ENCODE data around the gene PRKCA. TPM values are rescaled to one million over a fixed set of nuclear protein-coding genes. Genes with fewer than 3 reads are reported as not detected.
"Not testable (repeated sequence)": the region's sequence is repeated elsewhere in the genome, so short reads cannot be mapped to it uniquely, and the experiment has no call there.

Gene PRKCA
- polyA plus RNA-seq, 4 donors: 19.9 to 27.8 (median 24.5) TPM

- DNase-seq (ENCODE audit: low read depth in 4 of 4, low spot score in 2 of 4): no peak
These were observed 280.1 kb downstream of the PRKCA start for GRCh38 chr17:66582373-66583111.

- no peak for DNase-seq (ENCODE audit: low read depth in 4 of 4, low spot score in 2 of 4)
These were observed 280.8 kb downstream of the PRKCA start for GRCh38 chr17:66583112-66583748.

- DNase-seq (ENCODE audit: low read depth in 4 of 4, low spot score in 2 of 4): no peak
These were observed 282.5 kb downstream of the PRKCA start for GRCh38 chr17:66584927-66585326.

- DNase-seq (ENCODE audit: low read depth in 4 of 4, low spot score in 2 of 4): no peak
These were observed 283.1 kb downstream of the PRKCA start for GRCh38 chr17:66585472-66585871.

- DNase-seq (ENCODE audit: low read depth in 4 of 4, low spot score in 2 of 4): no peak
These were observed 287.5 kb downstream of the PRKCA start for GRCh38 chr17:66589892-66590291.

GRCh38 chr17:66593116-66593515 is 290.7 kb downstream of the PRKCA start:
- no peak for DNase-seq (ENCODE audit: low read depth in 4 of 4, low spot score in 2 of 4)

GRCh38 chr17:66595893-66596292 is 293.5 kb downstream of the PRKCA start:
- DNase-seq (ENCODE audit: low read depth in 4 of 4, low spot score in 2 of 4): no peak

GRCh38 chr17:66602659-66603384 is 300.4 kb downstream of the PRKCA start:
- no peak for DNase-seq (ENCODE audit: low read depth in 4 of 4, low spot score in 2 of 4)

GRCh38 chr17:66604376-66604775 is 302.0 kb downstream of the PRKCA start:
- DNase-seq (ENCODE audit: low read depth in 4 of 4, low spot score in 2 of 4): no peak

GRCh38 chr17:66605541-66605940 is 303.1 kb downstream of the PRKCA start:
- no peak for DNase-seq (ENCODE audit: low read depth in 4 of 4, low spot score in 2 of 4)

GRCh38 chr17:66610361-66611133 is 308.1 kb downstream of the PRKCA start:
- DNase-seq (ENCODE audit: low read depth in 4 of 4, low spot score in 2 of 4): no peak

GRCh38 chr17:66611397-66611796 is 309.0 kb downstream of the PRKCA start:
- DNase-seq (ENCODE audit: low read depth in 4 of 4, low spot score in 2 of 4): no peak

GRCh38 chr17:66612993-66613392 is 310.6 kb downstream of the PRKCA start:
- DNase-seq (ENCODE audit: low read depth in 4 of 4, low spot score in 2 of 4): no peak

- DNase-seq (ENCODE audit: low read depth in 4 of 4, low spot score in 2 of 4): no peak
These were observed 312.1 kb downstream of the PRKCA start for GRCh38 chr17:66614469-66614868.

GRCh38 chr17:66619206-66619605 is 316.8 kb downstream of the PRKCA start:
- DNase-seq (ENCODE audit: low read depth in 4 of 4, low spot score in 2 of 4): no peak

GRCh38 chr17:66620528-66620927 is 318.1 kb downstream of the PRKCA start:
- DNase-seq (ENCODE audit: low read depth in 4 of 4, low spot score in 2 of 4): no peak

- DNase-seq (ENCODE audit: low read depth in 4 of 4, low spot score in 2 of 4): not testable (repeated sequence)
These were observed 322.2 kb downstream of the PRKCA start for GRCh38 chr17:66624630-66625029.

GRCh38 chr17:66625311-66625767 is 322.9 kb downstream of the PRKCA start:
- DNase-seq (ENCODE audit: low read depth in 4 of 4, low spot score in 2 of 4): peak in 3 of 4 donors; percentile 13 to 28 (median 24)

GRCh38 chr17:66627985-66628384 is 325.6 kb downstream of the PRKCA start:
- DNase-seq (ENCODE audit: low read depth in 4 of 4, low spot score in 2 of 4): no peak

- DNase-seq (ENCODE audit: low read depth in 4 of 4, low spot score in 2 of 4): no peak
These were observed 327.3 kb downstream of the PRKCA start for GRCh38 chr17:66629762-66630161.

GRCh38 chr17:66630379-66630778 is 328.0 kb downstream of the PRKCA start:
- DNase-seq (ENCODE audit: low read depth in 4 of 4, low spot score in 2 of 4): no peak
